Stimulated activated naive CD8-positive, alpha-beta T cell treated with anti-CD3 and anti-CD28 coated beads, Interleukin-15, amount 100 ng/mL, for 72 hours (primary cell): Measurements from ENCODE around the gene PUDP.
"Not testable (repeated sequence)": the region's sequence is repeated elsewhere in the genome, so short reads cannot be mapped to it uniquely, and the experiment has no call there.

ENCODE experiments used
- ATAC-seq: fragments of 150-1000 bp; cut with Tn5 transposase; 2 replicates; pipeline ENCODE4 v1.10.0; 2021; ENCODE audit warnings: mild to moderate bottlenecking, moderate library complexity
- DNase-seq, 2 donors: peaks; one replicate each; pipeline ENCODE4 v3.0.0; 2021 to 2022
- H3K27ac Mint-ChIP-seq, 2 donors: one replicate each; pipeline ENCODE4 v1.8.0; 2022; ENCODE audit warnings: mild to moderate bottlenecking in 2 of 2, mixed read lengths in 2 of 2, moderate library complexity in 2 of 2
- H3K27me3 Mint-ChIP-seq: one replicate; pipeline ENCODE4 v1.8.0; 2022; ENCODE audit warnings: mixed read lengths
- H3K4me1 Mint-ChIP-seq: one replicate; pipeline ENCODE4 v1.8.0; 2022; ENCODE audit warnings: mild to moderate bottlenecking, mixed read lengths
- H3K4me3 Mint-ChIP-seq, 2 donors: one replicate each; pipeline ENCODE4 v1.8.0; 2022; ENCODE audit warnings: mild to moderate bottlenecking in 2 of 2, mixed read lengths in 2 of 2, moderate library complexity in 1 of 2
- H3K9me3 Mint-ChIP-seq, 2 donors: one replicate each; pipeline ENCODE4 v1.8.0; 2022; ENCODE audit warnings: mixed read lengths in 2 of 2

PUDP gene

GRCh38 chrX:7012262-7012834 is 135.6 kb downstream of the PUDP start:
- not testable (repeated sequence) for H3K4me1 Mint-ChIP-seq, H3K27me3 Mint-ChIP-seq, ATAC-seq, H3K4me3 Mint-ChIP-seq, H3K27ac Mint-ChIP-seq, DNase-seq, H3K9me3 Mint-ChIP-seq

- H3K27me3 Mint-ChIP-seq, H3K4me1 Mint-ChIP-seq, H3K4me3 Mint-ChIP-seq, ATAC-seq, H3K27ac Mint-ChIP-seq, H3K9me3 Mint-ChIP-seq, DNase-seq: not testable (repeated sequence)
Measured at GRCh38 chrX:7010897-7011296, 137.1 kb downstream of the PUDP start.

GRCh38 chrX:7007328-7007727 is 140.6 kb downstream of the PUDP start:
- ATAC-seq, H3K4me1 Mint-ChIP-seq: not testable (repeated sequence)
- peaks cover 0 to 14% of the 10 kb centered on the region in 2 donors for H3K9me3 Mint-ChIP-seq

More at GRCh38 chrX:7007328-7007727, 140.6 kb downstream of the PUDP start:
- H3K27ac Mint-ChIP-seq, H3K4me3 Mint-ChIP-seq, DNase-seq, H3K27me3 Mint-ChIP-seq: not testable (repeated sequence)
